IMR-90 (cell line): ENCODE results near the gene TNS3. TPM values are rescaled to one million over a fixed set of nuclear protein-coding genes. Genes with fewer than 3 reads are reported as not detected.

Experiments
- ATAC-seq: fragments of 200-7000 bp; cut with Tn5 transposase; 2 replicates; pipeline ENCODE4 v1.9.1; 2020; ENCODE audit warnings: low read depth, mild to moderate bottlenecking, moderate library complexity
- BruUV-seq: library from RNA; stranded (reverse); fragments of 400-500 nt; replicated peaks from 2 replicates; lab custom pipeline; 2021; lab: Mats Ljungman, UMichigan
- CTCF ChIA-PET: fragments of 300-600 bp; formaldehyde crosslinking; extraction: SDS; loops from one replicate; lab custom pipeline; 2021; ENCODE audit warnings: antibody characterized with exemption; lab: Yijun Ruan, JAX
- POLR2A ChIA-PET: fragments of 300-600 bp; sonication (Branson Sonifier 250); formaldehyde crosslinking; loops from one replicate; lab custom pipeline; 2022; ENCODE audit warnings: antibody characterized with exemption; ENCODE audit not compliant: unreplicated experiment; lab: Charles Lee
- DNase-seq: peaks from one replicate; pipeline ENCODE4 v3.0.0; 2013
- H2AFZ ChIP-seq: replicated peaks from 2 replicates; pipeline ENCODE3; 2013; ENCODE audit warnings: low read length, mild to moderate bottlenecking; ENCODE audit not compliant: poor library complexity
- H2AK5ac ChIP-seq: 2 replicates; pipeline ENCODE4 v1.6.1; 2013; ENCODE audit warnings: low read depth, low read length, inconsistent platforms
- H2AK9ac ChIP-seq: replicated peaks from 2 replicates; pipeline ENCODE3; 2013; ENCODE audit warnings: mild to moderate bottlenecking, low read depth, low read length, moderate library complexity; ENCODE audit not compliant: poor library complexity
- H2BK120ac ChIP-seq: 2 replicates; pipeline ENCODE4 v1.6.1; 2013; ENCODE audit warnings: low read depth, low read length, inconsistent platforms
- H2BK15ac ChIP-seq: 3 replicates; pipeline ENCODE4 v1.6.1; 2013; ENCODE audit warnings: low read depth, low read length, inconsistent platforms
- H2BK20ac ChIP-seq: 2 replicates; pipeline ENCODE4 v1.6.1; 2013; ENCODE audit warnings: low read depth, mild to moderate bottlenecking, inconsistent platforms, low read length, moderate library complexity
- H2BK5ac ChIP-seq: 2 replicates; pipeline ENCODE4 v1.6.1; 2013; ENCODE audit warnings: mild to moderate bottlenecking, low read depth, low read length, inconsistent platforms; ENCODE audit not compliant: poor library complexity, severe bottlenecking
- H3K14ac ChIP-seq: replicated peaks from 2 replicates; pipeline ENCODE4 v1.6.1; 2013; ENCODE audit warnings: low read depth, low read length, inconsistent platforms
- H3K18ac ChIP-seq: 2 replicates; pipeline ENCODE4 v1.6.1; 2013; ENCODE audit warnings: low read depth, low read length, control low read depth
- H3K23ac ChIP-seq: 2 replicates; pipeline ENCODE4 v1.6.1; 2013; ENCODE audit warnings: low read depth, low read length, inconsistent platforms
- H3K27ac ChIP-seq: 2 replicates; pipeline ENCODE4 v1.5.1; 2013; ENCODE audit warnings: mild to moderate bottlenecking, control low read depth, low read length; ENCODE audit not compliant: insufficient read depth
- H3K27me3 ChIP-seq: 2 replicates; pipeline ENCODE4 v1.6.1; 2013; ENCODE audit warnings: low read length; ENCODE audit not compliant: control insufficient read depth, insufficient read depth
- H3K36me3 ChIP-seq: 2 replicates; pipeline ENCODE4 v1.6.1; 2013; ENCODE audit warnings: low read length, mixed read lengths; ENCODE audit not compliant: control insufficient read depth, insufficient read depth
- H3K4ac ChIP-seq: 2 replicates; pipeline ENCODE4 v1.6.1; 2013; ENCODE audit warnings: low read depth, low read length, inconsistent platforms
- H3K4me1 ChIP-seq: 2 replicates; pipeline ENCODE4 v1.6.1; 2013; ENCODE audit warnings: low read length, mixed read lengths; ENCODE audit not compliant: control insufficient read depth, insufficient read depth
- H3K4me2 ChIP-seq: 2 replicates; pipeline ENCODE4 v1.6.1; 2013; ENCODE audit warnings: low read depth, mild to moderate bottlenecking, control low read depth, low read length, moderate library complexity
- H3K4me3 ChIP-seq: 2 replicates; pipeline ENCODE4 v1.5.1; 2013; ENCODE audit warnings: low read depth, mild to moderate bottlenecking, control low read depth, low read length, moderate library complexity; ENCODE audit not compliant: insufficient read depth
- H3K56ac ChIP-seq: 2 replicates; pipeline ENCODE4 v1.6.1; 2013; ENCODE audit warnings: low read length, inconsistent platforms; ENCODE audit not compliant: insufficient read depth; ENCODE audit errors: extremely low read depth
- H3K79me1 ChIP-seq, 2 experiments: 2 replicates each; pipeline ENCODE4 v1.6.1; 2013; ENCODE audit warnings: low read length in 2 of 2, inconsistent platforms in 1 of 2, low read depth in 1 of 2
- H3K9ac ChIP-seq: 2 replicates; pipeline ENCODE4 v1.6.1; 2013; ENCODE audit warnings: low read depth, low read length, control low read depth
- H3K9me1 ChIP-seq: 2 replicates; pipeline ENCODE4 v1.6.1; 2013; ENCODE audit warnings: low read length, inconsistent platforms; ENCODE audit not compliant: insufficient read depth
- H3K9me3 ChIP-seq: 2 replicates; pipeline ENCODE4 v1.6.1; 2013; ENCODE audit warnings: low read length; ENCODE audit not compliant: control insufficient read depth, insufficient read depth
- H4K20me1 ChIP-seq: 2 replicates; pipeline ENCODE4 v1.6.1; 2013; ENCODE audit warnings: low read length, inconsistent platforms; ENCODE audit not compliant: insufficient read depth
- H4K5ac ChIP-seq: 2 replicates; pipeline ENCODE4 v1.6.1; 2013; ENCODE audit warnings: mild to moderate bottlenecking, low read depth, low read length, control low read depth
- H4K8ac ChIP-seq, 2 experiments: 2 replicates each; pipeline ENCODE4 v1.6.1; 2013; ENCODE audit warnings: low read depth in 2 of 2, low read length in 2 of 2, control low read depth in 1 of 2, inconsistent platforms in 1 of 2
- H4K91ac ChIP-seq: 2 replicates; pipeline ENCODE4 v1.6.1; 2013; ENCODE audit warnings: low read depth, low read length, inconsistent platforms; ENCODE audit not compliant: insufficient read depth
- BHLHE40 ChIP-seq: fragments of 150-350 bp; IDR thresholded peaks from 2 replicates; pipeline ENCODE4 v1.6.1; 2016; ENCODE audit warnings: mild to moderate bottlenecking, low read depth, low read length
- MAFK ChIP-seq: IDR thresholded peaks from 2 replicates; pipeline ENCODE4 v1.6.1; 2012; ENCODE audit warnings: low read depth, low read length, improper control_type of control experiment
- WGBS, 2 experiments: methylation state at CpG; one replicate each; pipeline versions ENCODE4 v1.1.5 to v1.1.7; 2013; ENCODE audit warnings: missing lambda C conversion rate in 2 of 2; ENCODE audit not compliant: insufficient read length in 1 of 2; ENCODE audit errors: extremely low coverage in 2 of 2; 5-methylcytosine and 5-hydroxymethylcytosine counted together
- dilution Hi-C: fragments of 300-500 bp; cut with HindIII; formaldehyde crosslinking; loops from one replicate; pipeline ENCODE4 v1.14.3; 2018; ENCODE audit warnings: low sequenced_read_pairs; ENCODE audit not compliant: unreplicated experiment
- in situ Hi-C: fragments of 300-500 bp; cut with MboI; formaldehyde crosslinking; loops from 3 replicates; pipeline ENCODE4 v1.14.3; 2019; ENCODE audit warnings: low sequenced_read_pairs, inconsistent platforms, mixed read lengths
- intact Hi-C: fragments of 100-400 bp; cut with micrococcal nuclease; formaldehyde crosslinking; loops from 2 replicates; pipeline ENCODE4 v1.10.0; 2022
- polyA plus RNA-seq, 3 experiments: library from polyadenylated mRNA; depleted of rRNA; stranded (reverse); fragments of >200 nt; gene quantifications; 2 replicates each; pipeline ENCODE4 v1.2.3, GENCODE V29; 2012; ENCODE audit warnings: low replicate concordance in 1 of 3
- total RNA-seq: library from RNA; depleted of rRNA; stranded (reverse); fragments of >200 nt; gene quantifications from 2 replicates; pipeline ENCODE4 v1.2.3, GENCODE V29; 2012

The TNS3 gene
- total and polyA plus RNA-seq, 2 of the 4 experiments (the other 2 are of a cell fraction) = 64.3 to 79.2 TPM

DNA sequence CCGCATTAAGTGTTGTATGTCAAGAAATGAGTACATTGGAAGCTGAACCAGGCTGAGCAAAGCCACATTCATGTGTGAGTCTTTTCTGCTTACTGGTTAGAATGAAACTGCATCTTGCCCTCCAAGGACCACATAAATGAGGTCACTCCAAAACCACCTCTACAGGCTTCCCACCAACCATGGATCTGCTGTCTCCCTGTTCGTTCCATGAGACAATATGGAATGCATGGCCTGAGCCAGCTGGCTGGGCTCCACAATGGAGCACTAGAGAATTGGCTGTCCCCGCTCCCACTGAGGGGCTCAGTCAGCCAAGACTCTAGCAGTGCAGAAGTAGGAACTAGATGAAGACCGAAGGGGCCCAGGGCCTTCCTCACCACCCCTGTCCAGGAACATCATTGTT, 120.8 kb downstream of the TNS3 start:
- no peaks in the 10 kb centered on the region for H3K9me3 ChIP-seq
- no peak for TF ChIP-seq BHLHE40
- TF ChIP-seq MAFK = peak; percentile 28; the same call in 1 of the 2 replicates
- H3K27me3 ChIP-seq = no peaks in the 10 kb centered on the region
- H2BK120ac ChIP-seq = 0 out of 2 replicates have a peak overlapping the region, but pooled peaks have one; percentile 16
- H2AK5ac ChIP-seq = peak overlapping the region; percentile 27; the same call in 1 of the 2 replicates
- H3K79me1 ChIP-seq = peaks cover 41 to 84% of the 10 kb centered on the region in 2 experiments
- 0 out of 2 replicates have a peak overlapping the region, but pooled peaks have one; percentile 46 for H2BK20ac ChIP-seq
- dilution Hi-C loops (no loop called here), in situ Hi-C loops (no loop called here), intact Hi-C loops (no loop called here)
- no peak overlapping the region for H2AK9ac ChIP-seq
- H3K9ac ChIP-seq = no peak overlapping the region
- peak; percentile 22 for ATAC-seq
- H3K23ac ChIP-seq = no peak overlapping the region
- WGBS, 2 experiments = 48% methylated on average over 2 of the region's 4 CpGs; no CpG with 5 or more reads in 1 of the 2 experiments
- peaks cover 58% of the 10 kb centered on the region for H4K20me1 ChIP-seq
- POLR2A ChIA-PET = no interaction called here
- H3K36me3 ChIP-seq = peaks cover 4% of the 10 kb centered on the region; the same call in 1 of the 2 replicates
- DNase-seq = peak; percentile 80
- H2AFZ ChIP-seq = peak overlapping the region; percentile 8
- peak overlapping the region; percentile 29; the same call in 1 of the 2 replicates for H3K4ac ChIP-seq
- H3K18ac ChIP-seq = no peak overlapping the region
- no peak overlapping the region; the same call in 2 of the 3 replicates for H2BK15ac ChIP-seq
- H3K9me1 ChIP-seq = peaks cover 35% of the 10 kb centered on the region
- peaks cover 29% of the 10 kb centered on the region for H3K4me1 ChIP-seq
- no TSS peak for BruUV-seq
- no peak overlapping the region for H2BK5ac ChIP-seq
- H3K14ac ChIP-seq = 0 out of 2 replicates have a peak overlapping the region, but pooled peaks have one; percentile 5
- no peak overlapping the region for H4K8ac ChIP-seq
- H3K56ac ChIP-seq = no peak overlapping the region
- no peak overlapping the region for H3K4me2 ChIP-seq
- H4K5ac ChIP-seq = no peak overlapping the region
- no peak overlapping the region for H3K27ac ChIP-seq
- no peak overlapping the region for H4K91ac ChIP-seq
- CTCF ChIA-PET = no interaction called here
- no peak overlapping the region for H3K4me3 ChIP-seq
